Medulla oblongata (tissue), 1 donor: Measurements from ENCODE around the gene SLC4A11.

Experiments
- DNase-seq: peaks from one replicate; pipeline ENCODE4 v3.0.0-alpha.2; 2015; ENCODE audit errors: extremely low spot score

The SLC4A11 gene

GRCh38 chr20:3246682-3247081 is 7.7 kb upstream of the SLC4A11 start:
- no peak for DNase-seq

DNA sequence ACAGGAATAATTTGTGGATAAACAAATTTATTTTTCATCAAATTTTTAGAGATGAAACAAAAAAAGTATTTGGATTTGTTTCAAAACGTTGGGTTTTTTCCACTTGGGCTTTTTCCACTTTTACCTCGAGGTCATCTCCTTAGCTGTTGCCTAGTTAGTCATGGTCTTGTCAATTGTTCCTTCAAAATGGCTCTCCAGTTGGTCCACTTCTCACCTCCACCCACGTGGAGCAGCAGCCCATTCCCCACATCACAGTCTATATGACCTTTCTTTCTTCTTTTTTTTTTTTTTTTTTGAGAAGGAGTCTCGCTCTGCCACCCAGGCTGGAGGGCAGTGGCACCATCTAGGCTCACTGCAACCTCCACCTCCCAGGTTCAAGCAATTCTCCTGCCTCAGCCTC is 6.7 kb upstream of the SLC4A11 start:
- no peak for DNase-seq

GRCh38 chr20:3245156-3245555 is 6.2 kb upstream of the SLC4A11 start:
- DNase-seq: no peak

- no peak for DNase-seq
These were observed 5.6 kb upstream of the SLC4A11 start for GRCh38 chr20:3244613-3245012.

- no peak for DNase-seq
These were observed 4.8 kb upstream of the SLC4A11 start for GRCh38 chr20:3243718-3244358.

DNA sequence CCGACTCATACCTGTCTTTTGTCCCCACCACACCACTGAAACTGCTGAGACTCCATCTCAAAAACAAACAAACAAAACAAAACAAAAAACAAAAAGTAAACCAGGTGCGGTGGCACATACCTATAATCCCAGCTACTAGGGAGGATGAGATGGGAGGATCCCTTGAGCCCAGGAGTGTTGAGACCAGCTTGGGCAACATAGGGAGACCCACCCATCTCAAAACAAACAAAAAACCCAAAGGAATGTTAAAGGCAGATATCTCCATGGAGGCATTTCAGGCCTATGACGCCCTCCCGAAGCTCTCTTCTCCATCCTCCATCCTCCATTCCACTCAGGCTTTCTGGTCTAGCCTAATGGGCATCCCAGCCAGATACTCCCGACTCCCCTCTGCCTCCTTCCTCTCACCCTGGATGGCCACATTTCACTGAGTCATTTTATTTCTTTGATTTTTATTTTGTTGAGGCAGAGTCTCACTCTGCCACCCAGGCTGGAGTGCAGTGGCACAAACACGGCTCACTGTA is 3.2 kb upstream of the SLC4A11 start:
- DNase-seq: no peak

DNA sequence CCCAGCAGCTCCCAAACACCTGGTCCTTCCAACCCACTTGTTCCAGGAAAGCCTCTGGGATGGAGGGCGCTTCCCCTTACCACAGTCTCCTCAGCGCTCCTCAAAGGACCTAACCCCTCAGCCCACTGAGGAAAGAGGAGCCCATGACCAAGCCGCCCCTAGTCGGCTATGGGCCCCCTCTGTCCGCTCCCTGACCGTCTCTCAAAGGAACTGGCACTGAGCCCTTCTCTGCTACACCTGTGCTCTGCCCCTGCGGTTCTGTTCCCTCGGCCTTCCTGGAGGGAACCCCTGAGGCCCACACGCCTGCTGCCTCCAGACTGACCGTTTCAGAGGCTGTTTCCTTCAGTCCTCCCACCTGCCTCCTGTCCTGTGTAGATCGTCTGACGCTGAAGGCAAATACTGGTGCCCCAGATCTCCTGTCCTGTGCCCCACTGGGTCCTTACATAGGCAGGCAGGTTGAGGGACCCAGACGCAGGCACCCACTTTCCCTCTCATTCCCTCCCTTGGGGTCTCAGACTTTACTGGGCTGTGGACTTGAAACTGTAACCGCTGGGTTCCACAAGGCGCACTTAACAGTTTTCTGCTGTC is 1.9 kb upstream of the SLC4A11 start:
- no peak for DNase-seq

- DNase-seq: no peak
These were observed 1.1 kb upstream of the SLC4A11 start for GRCh38 chr20:3239867-3240775.

- no peak for DNase-seq
These were observed 369 bp downstream of the SLC4A11 start for GRCh38 chr20:3238616-3239025.

- DNase-seq: no peak
These were observed 903 bp downstream of the SLC4A11 start for GRCh38 chr20:3237958-3238615.

DNA sequence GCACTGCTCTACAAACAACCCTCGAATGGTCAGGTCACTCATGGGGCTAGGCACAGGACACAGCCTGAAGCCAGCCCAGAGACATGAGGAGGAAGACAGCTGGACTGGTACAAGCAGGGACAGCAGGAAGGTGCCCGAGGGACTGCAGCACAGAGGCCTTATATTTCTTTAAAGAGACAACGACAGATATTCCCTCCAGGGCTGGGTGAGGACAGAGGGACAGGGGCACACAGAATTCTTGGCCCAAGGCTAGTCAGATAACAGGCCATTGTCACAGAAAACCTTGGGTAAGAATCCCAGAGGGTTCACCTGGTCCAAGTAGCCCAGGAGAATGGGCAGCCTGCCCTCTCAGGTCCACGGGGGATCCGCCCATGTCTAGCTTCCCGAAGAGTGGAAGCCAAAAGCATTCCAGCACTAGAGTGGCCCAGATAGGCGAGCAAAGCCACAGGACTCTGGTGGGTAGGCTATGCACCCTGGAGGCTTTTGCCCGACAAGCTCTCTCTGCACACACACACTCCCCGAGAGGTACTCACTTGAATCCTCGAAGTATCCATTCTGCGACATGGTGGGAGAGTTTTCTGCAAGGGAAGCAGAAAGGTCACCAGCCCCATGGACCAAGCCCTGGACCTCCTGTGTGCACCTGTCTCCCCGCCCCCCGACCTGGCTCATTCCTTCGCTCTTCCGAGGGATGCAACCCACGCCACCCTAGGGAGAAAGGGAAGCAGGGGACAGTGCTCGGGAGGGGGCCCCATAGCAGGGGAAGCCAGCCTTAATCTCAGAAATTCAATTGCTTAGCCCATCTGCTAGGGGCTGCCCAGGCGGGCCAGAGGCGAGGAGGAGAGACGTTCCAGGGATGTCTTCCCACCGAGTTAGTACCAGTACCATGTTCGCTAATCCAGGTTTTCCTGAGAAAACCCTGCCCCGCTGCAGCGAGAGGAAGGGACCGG is 1.7 kb downstream of the SLC4A11 start:
- no peak for DNase-seq

- no peak for DNase-seq
These were observed 3.2 kb downstream of the SLC4A11 start for GRCh38 chr20:3235666-3236324.

GRCh38 chr20:3233991-3234498 is 4.9 kb downstream of the SLC4A11 start:
- no peak for DNase-seq

DNA sequence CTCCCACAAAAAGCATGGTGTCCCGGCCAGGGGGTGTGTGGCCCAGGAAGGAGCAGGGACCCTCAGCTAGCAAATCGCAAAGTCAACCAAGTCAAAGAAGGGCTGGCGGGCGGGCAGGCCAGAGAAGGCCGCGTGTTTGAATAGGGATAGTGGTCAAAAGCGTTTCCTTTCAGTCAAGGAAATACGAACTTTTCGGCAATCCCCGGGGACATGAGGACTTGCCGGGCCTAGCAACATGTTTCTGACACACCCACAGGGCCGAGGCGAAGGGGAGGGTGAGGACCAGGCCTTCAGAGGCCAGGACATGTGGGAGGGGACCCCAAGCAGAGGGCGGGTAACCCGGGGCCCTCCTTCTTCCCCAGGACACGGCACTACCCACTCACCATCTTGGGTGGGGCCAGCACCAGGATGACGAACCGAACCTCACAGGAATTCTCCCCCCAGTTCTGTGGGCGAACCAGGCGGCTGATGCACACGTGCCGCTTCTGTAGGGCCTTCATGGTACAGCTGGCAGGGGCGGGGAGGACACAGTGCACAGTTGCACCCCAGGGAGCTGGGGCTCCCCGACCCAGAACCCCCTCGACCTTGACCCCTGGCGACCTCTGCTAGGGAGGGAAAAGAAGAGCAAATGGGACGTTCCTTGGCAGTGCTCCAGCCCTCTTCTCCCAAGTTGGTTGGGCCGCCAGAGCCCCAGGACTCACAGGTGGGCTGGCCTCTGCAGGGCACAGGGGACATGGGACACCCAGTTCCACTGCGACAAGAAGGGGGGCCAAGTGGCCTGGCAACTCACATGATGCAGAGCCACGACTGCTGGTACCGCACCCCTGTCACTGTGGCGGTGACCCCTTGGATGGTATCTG is 5.6 kb downstream of the SLC4A11 start:
- no peak for DNase-seq

DNA sequence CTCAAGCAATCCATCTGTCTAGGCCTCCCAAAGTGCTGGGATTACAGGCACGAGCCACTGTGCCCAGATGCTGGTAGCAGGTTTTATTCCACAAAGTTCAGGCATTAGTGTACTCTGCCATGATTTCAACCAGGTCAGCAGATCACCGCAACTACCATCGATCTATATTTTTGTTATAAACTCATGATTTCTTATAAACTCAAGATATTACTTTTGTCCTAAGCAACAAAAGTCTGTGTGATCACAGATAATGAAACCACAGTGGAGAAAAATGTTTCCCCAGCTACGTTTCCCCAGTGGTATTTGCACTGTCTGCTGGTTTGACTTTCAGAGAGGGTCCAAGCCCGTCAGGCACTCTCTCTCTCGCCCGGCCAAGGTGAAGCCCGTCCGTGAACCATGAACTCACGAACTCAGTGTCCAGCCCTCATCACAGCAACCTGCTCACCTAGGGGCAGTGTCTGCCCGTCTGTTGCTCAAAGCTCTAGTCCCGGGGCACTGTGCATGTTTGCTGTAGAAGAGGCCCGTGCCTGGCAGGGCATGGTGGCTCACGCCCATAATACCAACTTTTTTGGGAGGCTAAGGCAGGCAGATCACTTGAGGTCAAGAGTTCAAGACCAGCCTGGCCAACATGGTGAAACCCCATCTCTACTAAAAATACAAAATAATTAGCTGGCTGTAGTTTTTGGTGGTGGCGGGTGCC is 7.0 kb downstream of the SLC4A11 start:
- no peak for DNase-seq

DNA sequence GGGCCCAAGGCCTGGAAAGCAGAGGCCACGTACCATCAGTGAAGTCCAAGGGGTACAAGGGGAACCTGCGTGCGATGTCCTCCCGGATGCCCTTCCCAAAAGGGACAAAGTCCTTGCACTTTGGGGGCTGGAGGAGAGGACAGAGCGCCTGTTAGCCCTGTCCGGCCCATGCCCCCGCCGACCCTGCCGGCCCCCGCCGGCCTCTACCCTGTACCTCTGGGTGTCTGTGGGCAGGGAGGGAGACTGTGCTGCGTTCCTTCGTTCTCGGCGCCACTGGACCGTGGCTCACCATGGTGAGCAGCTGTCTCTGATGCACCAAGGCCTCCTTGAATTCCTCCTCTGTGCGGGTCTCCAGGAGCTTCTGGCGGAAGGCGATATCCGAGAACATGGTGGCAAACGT is 7.9 kb downstream of the SLC4A11 start:
- no peak for DNase-seq

DNA sequence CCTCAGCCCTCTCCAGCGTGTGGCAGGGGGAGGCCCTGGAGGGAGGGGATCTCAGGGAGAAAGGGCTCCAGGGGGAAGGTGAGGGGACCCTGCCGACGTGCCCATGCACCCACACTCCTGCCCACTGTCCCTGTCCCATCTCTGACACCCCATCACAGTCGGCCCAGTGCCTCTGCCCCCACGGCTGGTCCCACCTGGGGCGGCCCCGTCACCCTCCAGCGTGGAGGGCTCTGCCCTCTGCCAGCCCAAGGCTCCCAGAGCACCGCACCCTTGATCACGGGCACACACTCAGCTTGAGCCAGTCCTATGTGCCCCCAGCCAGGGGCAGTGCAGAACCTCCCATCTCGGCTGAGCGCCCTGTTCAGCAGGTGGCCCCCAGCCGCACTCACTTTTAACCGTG is 9.2 kb downstream of the SLC4A11 start:
- no peak for DNase-seq

- DNase-seq: no peak
These were observed 9.8 kb downstream of the SLC4A11 start for GRCh38 chr20:3229158-3229557.

DNA sequence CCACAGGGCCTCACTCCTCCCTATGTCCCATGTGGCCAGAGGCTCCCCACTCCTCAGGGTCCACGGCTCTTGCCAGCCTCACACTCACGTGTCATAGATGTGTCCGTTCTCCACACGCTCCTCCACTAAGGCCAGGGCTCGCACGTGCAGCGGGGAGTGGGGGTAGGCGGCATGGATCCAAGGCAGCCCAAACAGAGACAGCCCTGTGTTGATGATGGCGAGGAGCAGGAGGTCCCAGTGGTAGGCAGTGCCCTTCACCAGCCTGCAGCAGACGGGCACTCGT is 10.3 kb downstream of the SLC4A11 start:
- no peak for DNase-seq
